G401 (cell line): Measurements from ENCODE around the gene ZNF687. TPM values are rescaled to one million over a fixed set of nuclear protein-coding genes. Genes with fewer than 3 reads are reported as not detected.
A peak's percentile ranks its signal among the peaks of the same experiment; 100 is the strongest.

Experiments used
- DNase-seq: peaks from one replicate; pipeline ENCODE4 v3.0.0-alpha.2; 2015; ENCODE audit warnings: low spot score
- in situ Hi-C: cut with HindIII; loops from 2 replicates; pipeline ENCODE4 v1.10.0; 2016; ENCODE audit warnings: low sequenced_read_pairs, mixed read lengths
- total RNA-seq: library from RNA; depleted of rRNA; stranded (reverse); fragments of >200 nt; shearing (Covaris generic); gene quantifications from 2 replicates; pipeline ENCODE4 v1.2.3, GENCODE V29; 2014; rRNA removed

ZNF687 gene, protein sequence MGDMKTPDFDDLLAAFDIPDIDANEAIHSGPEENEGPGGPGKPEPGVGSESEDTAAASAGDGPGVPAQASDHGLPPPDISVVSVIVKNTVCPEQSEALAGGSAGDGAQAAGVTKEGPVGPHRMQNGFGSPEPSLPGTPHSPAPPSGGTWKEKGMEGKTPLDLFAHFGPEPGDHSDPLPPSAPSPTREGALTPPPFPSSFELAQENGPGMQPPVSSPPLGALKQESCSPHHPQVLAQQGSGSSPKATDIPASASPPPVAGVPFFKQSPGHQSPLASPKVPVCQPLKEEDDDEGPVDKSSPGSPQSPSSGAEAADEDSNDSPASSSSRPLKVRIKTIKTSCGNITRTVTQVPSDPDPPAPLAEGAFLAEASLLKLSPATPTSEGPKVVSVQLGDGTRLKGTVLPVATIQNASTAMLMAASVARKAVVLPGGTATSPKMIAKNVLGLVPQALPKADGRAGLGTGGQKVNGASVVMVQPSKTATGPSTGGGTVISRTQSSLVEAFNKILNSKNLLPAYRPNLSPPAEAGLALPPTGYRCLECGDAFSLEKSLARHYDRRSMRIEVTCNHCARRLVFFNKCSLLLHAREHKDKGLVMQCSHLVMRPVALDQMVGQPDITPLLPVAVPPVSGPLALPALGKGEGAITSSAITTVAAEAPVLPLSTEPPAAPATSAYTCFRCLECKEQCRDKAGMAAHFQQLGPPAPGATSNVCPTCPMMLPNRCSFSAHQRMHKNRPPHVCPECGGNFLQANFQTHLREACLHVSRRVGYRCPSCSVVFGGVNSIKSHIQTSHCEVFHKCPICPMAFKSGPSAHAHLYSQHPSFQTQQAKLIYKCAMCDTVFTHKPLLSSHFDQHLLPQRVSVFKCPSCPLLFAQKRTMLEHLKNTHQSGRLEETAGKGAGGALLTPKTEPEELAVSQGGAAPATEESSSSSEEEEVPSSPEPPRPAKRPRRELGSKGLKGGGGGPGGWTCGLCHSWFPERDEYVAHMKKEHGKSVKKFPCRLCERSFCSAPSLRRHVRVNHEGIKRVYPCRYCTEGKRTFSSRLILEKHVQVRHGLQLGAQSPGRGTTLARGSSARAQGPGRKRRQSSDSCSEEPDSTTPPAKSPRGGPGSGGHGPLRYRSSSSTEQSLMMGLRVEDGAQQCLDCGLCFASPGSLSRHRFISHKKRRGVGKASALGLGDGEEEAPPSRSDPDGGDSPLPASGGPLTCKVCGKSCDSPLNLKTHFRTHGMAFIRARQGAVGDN
- total RNA-seq, result 14.6 and 20.3 TPM in 2 replicates

DNA sequence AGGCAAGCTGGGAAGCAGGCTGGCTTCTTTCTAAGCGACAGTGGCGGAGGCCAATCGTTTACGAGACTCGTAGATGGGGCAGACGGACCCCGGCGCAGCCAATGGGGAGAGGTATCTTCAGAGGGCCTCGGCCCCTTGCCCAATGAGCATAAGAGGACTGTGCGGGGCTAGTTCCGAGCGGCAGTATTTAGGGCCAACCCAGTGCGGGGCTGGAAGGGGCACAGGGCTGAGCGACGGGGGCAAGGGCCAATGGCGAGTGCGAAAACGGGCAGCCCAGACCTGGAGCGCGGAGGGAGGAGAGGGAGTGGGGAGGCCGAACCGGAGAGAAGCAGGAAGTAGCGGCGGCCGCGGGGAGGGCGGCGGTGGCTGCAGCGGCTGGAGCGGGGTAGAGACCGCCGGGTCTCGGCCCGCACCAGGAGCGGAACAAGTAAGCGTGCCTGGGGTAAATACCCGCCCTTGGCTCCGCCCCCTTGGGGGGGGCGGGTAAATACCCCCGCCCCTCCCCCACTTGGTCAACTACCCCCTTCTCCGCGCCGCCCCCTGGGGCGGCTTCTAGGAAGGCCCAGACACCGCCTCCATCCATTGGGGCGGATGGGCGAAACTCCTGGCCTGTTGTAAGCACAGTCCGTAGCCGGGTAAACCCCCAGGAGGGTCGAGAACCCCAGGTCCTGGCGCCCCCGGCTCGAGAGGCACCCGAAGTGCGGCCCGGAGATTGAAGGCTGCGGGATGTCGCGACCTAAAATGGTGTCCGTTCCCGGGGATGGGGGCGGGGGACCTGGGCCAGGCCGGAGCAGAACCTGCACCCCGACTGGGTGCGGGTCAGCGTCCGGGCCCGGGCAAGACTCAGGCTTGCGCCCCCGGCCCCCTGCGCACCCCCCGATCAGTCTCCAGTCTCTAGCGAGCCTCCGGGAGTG, at the start of gene ZNF687:
ZNF687 (plus strand) TSS at position 331 of the 914 bp plus-strand sequence. CDS start 3,993 bp downstream, outside the sequence.
- in situ Hi-C loops, result no loop called here
- DNase-seq, result peak; percentile 100

DNA sequence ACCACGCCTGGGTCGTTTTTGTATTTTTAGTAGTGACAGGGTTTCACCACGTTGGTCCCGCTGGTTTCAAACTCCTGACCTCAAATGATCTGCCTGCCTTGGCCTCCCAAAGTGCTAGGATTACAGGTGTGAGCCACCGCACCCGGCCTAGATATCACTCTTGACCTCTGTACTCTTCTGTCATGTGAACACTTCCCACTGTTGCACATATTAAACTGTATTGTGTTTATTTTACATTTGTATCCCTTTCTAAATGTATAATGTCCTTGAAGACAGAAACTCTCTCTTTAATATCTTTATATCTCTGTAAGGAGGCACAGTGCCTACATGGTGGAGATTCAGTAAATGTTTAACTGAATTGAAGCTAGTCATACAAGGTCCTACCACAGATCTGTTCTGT, 46.9 kb upstream of the ZNF687 start:
- in situ Hi-C loops, result no loop called here
- DNase-seq, result no peak

DNA sequence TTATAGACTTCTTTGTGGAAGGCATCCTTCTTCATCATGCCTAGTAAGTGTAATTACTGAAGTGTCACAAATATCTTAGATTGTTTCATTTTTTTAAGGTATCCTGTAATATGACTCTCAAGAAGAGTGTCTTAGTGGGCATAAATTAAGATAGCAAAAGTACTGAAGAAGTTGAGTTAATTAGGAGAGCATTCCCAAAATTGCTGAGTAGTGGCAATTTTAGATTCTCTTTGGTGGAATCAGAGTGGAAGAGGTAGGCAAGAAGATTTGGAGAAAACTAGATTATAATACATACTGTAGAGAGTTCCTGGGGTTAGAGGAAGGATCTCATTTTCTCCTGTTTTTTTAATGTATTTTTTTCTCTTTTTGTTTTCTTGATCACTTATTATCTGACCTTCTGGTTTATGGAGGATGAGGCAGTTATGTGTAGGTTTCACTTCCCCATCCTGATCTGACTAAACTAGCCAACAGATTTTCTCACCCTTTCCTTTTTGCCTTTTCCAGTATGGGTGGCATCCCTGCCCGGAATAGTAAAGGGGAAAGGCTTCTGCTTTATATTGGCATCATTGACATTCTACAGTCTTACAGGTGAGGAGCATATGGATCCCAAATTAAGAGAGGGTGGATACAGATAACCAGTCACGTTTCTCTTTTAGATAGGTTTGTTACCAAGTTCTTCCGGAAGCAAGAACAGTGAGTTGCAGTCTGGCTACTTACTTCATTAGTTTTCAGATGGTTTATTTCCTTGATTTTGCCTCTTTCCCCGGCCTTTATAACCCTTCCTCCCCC, 44.2 kb upstream of the ZNF687 start:
- no peak for DNase-seq
- in situ Hi-C loops, result no loop called here

DNA sequence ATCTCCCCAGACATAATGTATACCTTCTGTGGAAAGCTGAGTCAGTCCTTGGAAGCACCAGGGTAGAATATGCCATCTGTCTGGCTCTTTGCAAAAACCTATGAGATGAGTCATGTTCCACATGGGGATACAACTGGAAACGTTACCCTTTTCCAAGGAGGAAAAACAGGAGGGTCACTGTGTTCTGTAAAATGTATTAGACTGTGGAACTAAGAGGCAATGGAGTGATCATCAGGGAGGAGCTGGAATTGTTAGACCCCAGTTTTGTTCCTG, 43.7 kb upstream of the ZNF687 start:
- DNase-seq, result no peak
- in situ Hi-C loops, result no loop called here

DNA sequence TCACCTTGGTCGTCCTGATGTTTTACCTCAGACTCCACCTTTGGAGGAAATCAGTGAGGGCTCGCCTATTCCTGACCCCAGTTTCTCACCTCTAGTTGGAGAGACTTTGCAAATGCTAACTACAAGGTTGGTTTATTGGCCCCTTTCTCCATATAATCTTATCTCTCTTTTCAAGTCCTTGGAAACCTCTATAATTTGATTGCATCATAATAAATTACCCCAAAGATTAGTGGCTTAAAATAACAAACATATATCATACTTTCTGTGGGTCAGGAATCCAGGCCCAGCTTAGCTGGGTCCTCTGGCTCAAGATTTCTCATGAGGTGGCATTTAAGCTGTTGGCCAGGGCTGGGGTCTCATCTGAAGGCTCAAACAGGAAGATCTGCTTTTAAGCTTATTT, 39.7 kb upstream of the ZNF687 start:
- DNase-seq, result no peak
- in situ Hi-C loops, result no loop called here

DNA sequence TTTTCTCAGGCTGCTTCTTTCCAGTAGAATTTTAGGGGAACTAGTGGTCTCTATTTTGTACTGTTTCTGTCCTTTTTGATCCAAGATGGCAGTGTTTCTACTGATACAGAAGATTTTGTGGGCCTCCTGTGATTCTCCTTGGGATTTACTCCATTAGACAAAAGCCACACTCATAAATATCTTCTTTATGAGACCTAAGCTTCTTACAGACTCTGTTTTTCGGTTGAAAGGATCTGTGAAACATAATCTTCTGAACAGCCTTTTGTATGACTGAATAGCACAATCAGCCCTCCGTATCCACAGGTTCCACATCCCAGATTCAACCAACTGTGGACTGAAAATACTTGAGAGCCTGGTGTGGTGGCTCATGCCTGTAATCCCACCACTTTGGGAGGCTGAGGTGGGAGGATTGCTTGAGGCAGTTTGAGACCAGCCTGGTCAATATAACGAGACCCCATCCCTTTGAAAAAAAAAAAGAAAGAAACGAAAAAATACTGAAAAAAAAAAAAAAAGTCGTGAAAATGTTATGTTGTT, 38.3 kb upstream of the ZNF687 start:
- in situ Hi-C loops, result no loop called here

GRCh38 chr1:151246786-151247185, 35.3 kb upstream of the ZNF687 start:
- in situ Hi-C loops, result no loop called here
- no peak for DNase-seq

More for the DNA sequence above, 38.3 kb upstream of the ZNF687 start:
- DNase-seq, result no peak

GRCh38 chr1:151251656-151252470, 30.2 kb upstream of the ZNF687 start:
- peak; percentile 81 for DNase-seq
- in situ Hi-C loops, result no loop called here

DNA sequence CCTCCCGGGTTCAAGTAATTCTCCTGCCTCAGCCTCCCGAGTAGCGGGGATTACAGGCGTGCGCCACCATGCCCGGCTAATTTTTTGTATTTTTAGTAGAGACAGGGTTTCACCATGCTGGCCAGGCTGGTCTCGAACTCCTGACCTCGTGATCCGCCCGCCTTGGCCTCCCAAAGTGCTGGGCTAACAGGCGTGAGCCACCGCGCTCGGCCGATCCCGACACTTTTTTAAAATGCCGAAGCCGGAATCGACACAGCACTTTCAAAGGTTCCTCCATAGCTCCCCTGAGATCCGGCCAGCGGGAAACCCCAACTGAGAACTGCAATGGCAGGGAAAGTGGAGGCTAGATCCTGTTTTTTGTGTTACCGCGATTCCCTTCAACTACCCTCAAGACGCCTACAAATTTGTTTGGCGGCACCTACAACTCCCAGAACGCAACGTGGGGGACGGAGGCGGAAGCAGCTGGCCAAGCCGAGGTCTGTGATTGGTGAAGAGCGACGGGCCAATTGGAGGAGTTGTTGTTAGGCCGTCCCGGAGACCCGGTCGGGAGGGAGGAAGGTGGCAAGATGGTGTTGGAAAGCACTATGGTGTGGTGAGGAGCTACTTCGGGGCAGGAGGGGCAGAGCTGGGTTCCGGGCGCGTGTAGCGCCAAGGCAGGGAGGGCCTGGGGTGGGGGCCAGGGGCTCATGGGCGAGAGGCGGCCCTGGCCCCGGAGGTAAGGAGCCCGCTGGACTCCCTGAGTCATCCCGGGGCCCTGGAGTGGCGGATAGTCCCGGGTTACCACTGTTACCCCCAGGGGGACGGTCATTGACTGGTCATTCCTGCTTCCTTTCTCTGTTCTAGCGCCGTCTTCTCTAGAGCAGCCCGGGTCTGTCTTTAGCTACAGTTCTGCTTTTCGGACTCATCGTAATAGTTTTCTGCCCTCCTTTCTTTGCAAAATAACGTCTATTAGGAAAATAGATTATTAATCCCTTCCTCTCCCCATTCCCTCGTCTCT, 27.6 kb upstream of the ZNF687 start, which contains the start of gene PSMD4:
PSMD4 (plus strand) TSS at position 518 of the 997 bp plus-strand sequence; CDS start at position 567, 49 bp downstream.
- peak; percentile 98 for DNase-seq
- in situ Hi-C loops, result no loop called here

GRCh38 chr1:151255381-151255780, 26.7 kb upstream of the ZNF687 start:
- DNase-seq, result no peak

DNA sequence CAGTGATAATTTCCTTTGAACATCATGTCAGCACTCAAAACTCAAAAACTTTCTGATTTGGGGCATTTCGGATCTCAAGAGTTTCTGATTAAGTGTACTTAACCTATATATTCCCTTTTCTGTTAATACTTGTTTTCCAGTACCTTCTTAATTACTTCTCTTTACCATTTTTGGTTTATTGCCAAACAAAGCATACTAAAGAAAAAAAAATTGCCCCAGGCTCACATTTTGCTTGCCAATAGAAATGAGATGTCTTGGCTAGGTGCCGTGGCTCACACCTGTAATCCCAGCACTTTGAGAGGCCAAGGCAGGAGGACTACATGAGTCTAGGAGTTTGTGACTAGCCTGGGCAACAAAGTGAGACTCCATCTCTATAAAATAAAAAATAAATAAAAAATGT, 22.7 kb upstream of the ZNF687 start:
- in situ Hi-C loops, result no loop called here
- DNase-seq, result no peak

More at GRCh38 chr1:151255381-151255780, 26.7 kb upstream of the ZNF687 start:
- in situ Hi-C loops, result no loop called here

- no peak for DNase-seq
- in situ Hi-C loops, result loop anchor here (10.0 kb wide), 1 partner anchor 171 kb away; no protein-coding TSS in a partner anchor
These were observed 16.5 kb upstream of the ZNF687 start for GRCh38 chr1:151265446-151266236.

- no peak for DNase-seq
- in situ Hi-C loops, result loop anchor here (10.0 kb wide), 1 partner anchor 172 kb away; no protein-coding TSS in a partner anchor
These were observed 15.8 kb upstream of the ZNF687 start for GRCh38 chr1:151266315-151266714.

DNA sequence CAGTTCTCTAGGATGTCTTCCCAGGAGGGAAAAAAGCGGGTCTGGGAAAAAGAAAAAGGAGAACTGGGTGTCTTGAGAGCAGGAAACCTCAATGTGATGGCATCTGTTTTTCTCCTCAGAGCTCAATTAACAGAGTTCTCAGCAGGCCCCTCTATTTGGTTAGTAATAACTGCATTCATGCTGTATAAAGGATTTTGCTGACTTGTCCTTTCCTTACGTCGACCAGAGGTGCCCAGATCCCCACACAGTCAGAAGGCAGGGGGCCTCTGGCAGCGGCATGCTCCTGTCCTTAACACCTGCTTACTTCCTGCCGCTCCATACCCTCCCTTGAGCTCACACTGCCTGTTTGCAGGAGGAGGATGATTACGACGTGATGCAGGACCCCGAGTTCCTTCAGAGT, 15.3 kb upstream of the ZNF687 start:
- DNase-seq, result no peak
- in situ Hi-C loops, result loop anchor here (10.0 kb wide), 1 partner anchor 172 kb away; no protein-coding TSS in a partner anchor

GRCh38 chr1:151267760-151268159, 14.3 kb upstream of the ZNF687 start:
- DNase-seq, result no peak
- in situ Hi-C loops, result loop anchor here (10.0 kb wide), 1 partner anchor 173 kb away; no protein-coding TSS in a partner anchor
